Left lobe of liver (tissue), 2 donors: ENCODE data around the gene MYOZ1. TPM values are rescaled to one million over a fixed set of nuclear protein-coding genes. Genes with fewer than 3 reads are reported as not detected.
"Not testable (repeated sequence)": the region's sequence is repeated elsewhere in the genome, so short reads cannot be mapped to it uniquely, and the experiment has no call there.

Experiments used
- ATAC-seq: fragments of 200-7000 bp; cut with Tn5 transposase; one replicate; pipeline ENCODE4 v1.9.1; 2020; ENCODE audit warnings: mild to moderate bottlenecking, moderate library complexity
- DNase-seq: peaks from one replicate; pipeline ENCODE4 v3.0.0-alpha.2; 2020; ENCODE audit warnings: low spot score
- total RNA-seq: library from RNA; stranded (reverse); gene quantifications from one replicate; pipeline ENCODE4 v1.2.1, GENCODE V29; 2021
- donor health status: DM: no; HTN: no; CAD: no; lungs with moderate emphysema.
- donor health status: DM: no; HTN: yes; CAD: no.

Gene MYOZ1, protein sequence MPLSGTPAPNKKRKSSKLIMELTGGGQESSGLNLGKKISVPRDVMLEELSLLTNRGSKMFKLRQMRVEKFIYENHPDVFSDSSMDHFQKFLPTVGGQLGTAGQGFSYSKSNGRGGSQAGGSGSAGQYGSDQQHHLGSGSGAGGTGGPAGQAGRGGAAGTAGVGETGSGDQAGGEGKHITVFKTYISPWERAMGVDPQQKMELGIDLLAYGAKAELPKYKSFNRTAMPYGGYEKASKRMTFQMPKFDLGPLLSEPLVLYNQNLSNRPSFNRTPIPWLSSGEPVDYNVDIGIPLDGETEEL
- total RNA-seq = not detected

DNA sequence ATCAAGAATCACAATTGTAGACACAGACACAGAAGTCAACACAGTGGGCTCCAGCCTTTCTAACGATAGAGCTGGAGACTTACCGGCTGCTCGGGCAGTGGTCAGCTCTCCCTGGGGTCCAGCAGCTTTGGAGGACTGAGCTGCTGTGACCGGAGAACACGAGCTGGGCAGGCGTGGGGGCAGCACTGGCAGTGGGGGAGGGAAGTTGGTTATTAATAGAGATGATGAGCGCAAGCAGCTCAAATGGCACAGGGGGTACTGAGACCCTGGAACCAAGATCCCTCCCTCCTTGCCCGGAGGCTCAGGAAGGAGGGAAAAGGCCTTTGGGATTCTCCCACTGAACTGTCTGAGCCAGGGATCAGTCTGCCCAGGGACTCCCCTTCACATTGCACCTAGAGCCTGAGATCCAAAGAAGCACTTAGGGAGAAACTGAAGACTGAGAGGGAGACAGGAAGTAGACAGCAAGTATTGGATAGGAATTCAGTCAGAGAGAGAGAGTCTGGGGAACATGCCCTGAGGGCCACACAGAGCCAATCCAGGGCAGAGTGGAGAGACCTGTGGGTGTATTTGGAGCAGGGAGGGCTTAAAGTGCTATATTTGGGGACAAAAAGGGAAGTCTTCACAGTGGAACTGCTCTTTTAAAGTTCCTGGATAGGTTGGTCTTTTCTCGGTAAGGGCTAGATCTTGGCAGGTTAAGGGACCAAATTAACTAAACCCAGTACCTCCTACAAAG, at the start of gene MYOZ1:
TSS of gene MYOZ1 (minus strand) at position 147 of the 733 bp plus-strand sequence. CDS start 1,457 bp downstream, outside the sequence.
- DNase-seq = no peak
- ATAC-seq = no peak

DNA sequence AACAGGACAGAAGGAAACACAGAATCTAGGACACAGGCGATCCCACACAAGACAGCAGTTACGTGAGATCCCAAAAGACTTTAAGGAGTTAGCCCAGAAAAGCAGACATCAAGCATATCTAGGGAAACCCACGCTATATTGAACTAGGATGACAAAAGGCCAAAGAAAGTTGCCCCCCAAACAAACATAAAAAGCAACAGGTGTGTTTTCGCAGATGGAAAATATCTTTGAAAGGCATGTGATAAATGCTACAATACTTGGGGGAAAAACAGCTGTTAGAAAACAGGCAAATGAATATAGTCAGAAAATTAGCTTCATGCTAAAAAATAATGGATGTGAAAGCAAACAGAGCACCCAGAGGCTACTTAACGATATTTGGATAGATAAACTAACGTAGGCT, 49.5 kb upstream of the MYOZ1 start:
- ATAC-seq, DNase-seq: not testable (repeated sequence)

DNA sequence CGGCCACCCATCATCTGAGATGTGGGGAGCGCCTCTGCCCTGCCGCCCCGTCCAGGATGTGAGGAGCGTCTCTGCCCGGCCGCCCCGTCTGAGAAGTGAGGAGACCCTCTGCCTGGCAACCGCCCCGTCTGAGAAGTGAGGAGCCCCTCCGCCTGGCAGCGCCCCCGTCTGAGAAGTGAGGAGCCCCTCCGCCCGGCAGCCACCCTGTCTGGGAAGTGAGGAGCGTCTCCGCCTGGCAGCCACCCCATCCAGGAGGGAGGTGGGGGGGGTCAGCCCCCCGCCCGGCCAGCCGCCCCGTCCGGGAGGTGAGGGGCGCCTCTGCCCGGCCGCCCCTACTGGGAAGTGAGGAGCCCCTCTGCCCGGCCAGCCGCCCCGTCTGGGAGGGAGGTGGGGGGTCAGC, 48.3 kb upstream of the MYOZ1 start:
- not testable (repeated sequence) for DNase-seq, ATAC-seq

- not testable (repeated sequence) for ATAC-seq
Measured at GRCh38 chr10:73687641-73688040, 46.4 kb upstream of the MYOZ1 start.

GRCh38 chr10:73674546-73674945, 33.3 kb upstream of the MYOZ1 start:
- not testable (repeated sequence) for DNase-seq, ATAC-seq

More at GRCh38 chr10:73687641-73688040, 46.4 kb upstream of the MYOZ1 start:
- not testable (repeated sequence) for DNase-seq

- DNase-seq, ATAC-seq: not testable (repeated sequence)
Measured at GRCh38 chr10:73668378-73668777, 27.1 kb upstream of the MYOZ1 start.

DNA sequence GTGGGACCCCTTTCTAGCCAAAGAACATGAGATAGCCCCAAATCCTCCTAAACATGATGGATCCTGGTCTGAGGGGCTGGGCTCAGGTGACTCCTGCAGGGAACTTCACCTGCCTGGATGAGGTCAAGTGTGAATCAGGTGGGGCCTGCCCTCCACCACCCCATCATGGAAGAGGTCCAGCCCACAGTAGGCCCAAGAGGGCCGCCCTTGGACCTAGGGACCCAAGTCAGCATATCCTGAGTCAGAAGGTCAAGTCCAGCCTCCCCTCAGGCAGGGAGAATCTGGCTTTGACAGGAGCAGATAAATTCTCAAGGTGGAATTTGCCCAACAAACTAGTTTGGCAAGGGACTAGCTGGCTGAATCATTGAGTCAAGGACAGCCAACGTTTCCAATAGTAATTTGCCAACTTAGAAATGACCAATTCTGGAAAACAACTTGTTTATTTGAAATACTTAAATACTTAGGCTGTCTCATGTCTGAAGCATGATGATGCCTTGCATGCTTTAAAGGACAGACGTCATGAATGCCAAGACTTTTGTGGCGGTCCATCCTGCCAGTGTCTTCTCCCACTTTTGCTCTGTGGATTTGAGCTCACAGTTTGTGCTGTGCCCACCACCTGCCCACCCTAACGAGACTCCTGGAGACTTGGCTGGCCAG, 25.0 kb upstream of the MYOZ1 start:
- ATAC-seq, DNase-seq: not testable (repeated sequence)

DNA sequence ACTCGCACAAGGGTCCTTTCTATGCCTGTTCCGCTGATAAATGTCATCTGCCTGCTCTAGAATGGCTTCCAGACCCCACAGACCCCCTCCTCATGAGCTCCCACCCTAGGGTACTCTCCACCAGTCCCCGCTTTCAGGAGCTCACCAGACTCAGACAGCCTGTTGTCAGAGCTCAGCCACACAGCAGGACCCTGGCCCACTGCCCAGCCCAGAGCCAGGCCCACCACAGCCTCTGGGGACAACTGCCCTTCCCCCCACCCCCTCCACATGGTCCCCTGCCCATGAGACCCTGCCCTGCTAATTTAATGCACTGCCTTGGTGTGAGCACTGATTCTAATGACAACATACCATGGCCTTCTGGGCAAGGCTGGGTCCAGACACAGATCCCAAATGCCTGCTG, 24.3 kb upstream of the MYOZ1 start:
- not testable (repeated sequence) for DNase-seq, ATAC-seq

DNA sequence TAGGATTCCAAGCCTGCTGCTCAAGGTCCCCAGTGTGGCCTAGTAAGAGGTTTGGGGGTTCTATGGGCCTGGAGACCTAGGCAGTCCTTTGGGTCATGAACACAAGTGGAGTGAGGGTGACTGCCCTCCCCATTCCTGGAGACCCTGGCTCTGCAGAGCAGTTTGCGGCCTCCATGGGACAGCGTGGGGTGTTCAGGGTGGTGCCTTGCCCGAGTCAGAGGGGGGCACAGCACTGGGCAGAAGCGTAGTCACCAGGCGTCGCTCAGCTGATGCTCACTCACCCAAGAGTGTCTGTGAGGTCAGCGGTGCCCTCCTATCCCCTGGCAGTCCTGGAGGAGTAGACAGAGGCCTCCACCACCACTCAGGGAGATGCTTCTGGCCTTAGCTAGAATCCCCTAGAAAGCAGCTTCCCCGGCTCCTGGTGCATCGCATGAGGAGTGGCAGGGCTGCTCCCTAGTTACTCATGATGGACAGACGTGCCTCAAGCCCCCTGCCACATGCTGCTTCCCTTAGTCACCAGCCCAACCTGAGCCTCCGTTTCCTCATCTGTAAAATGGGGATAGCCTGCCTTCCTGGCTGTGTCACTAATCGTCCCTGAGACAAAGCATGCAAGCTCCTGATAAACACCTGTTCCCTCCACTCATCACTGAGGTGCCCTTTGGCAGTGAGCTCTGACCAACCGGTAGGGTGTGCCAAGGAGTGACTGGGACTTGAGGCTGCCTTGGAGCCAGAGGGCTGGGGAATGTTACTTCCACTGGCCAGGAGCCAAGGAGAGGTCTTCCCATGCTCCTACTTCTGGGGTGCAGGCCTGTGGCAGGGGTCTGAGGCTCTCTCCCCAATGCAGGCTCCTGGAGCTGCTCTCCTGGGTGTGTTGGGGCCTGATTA, 23.1 kb upstream of the MYOZ1 start:
- DNase-seq, ATAC-seq: not testable (repeated sequence)

DNA sequence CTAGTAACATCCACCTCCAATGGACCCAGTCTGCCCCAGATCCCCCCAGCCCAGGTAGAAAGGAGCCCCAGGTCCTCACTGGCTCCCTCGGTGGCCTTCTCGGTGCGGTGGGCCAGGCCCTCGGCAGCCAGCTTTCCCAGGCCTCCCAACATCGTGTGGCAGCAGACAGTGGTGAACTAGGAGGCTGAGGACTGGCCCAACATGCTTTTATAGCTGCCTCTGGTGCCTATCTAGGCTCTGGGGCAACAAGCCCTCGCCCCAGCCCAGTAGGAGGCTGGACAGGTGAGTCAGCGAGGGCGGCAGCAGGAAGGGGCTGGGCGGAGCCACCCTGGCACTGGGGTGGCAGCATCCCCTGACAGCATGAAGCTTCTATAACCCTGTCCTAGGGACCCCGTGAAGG, 22.3 kb upstream of the MYOZ1 start:
- DNase-seq, ATAC-seq: not testable (repeated sequence)

- not testable (repeated sequence) for DNase-seq, ATAC-seq
Measured at GRCh38 chr10:73662705-73663104, 21.4 kb upstream of the MYOZ1 start.

- peak; percentile 29 for ATAC-seq
- no peak for DNase-seq
Measured at GRCh38 chr10:73655990-73656298, 14.7 kb upstream of the MYOZ1 start, which contains the start of gene SYNPO2L. SYNPO2L (minus strand) TSS chr10:73656029; CDS start chr10:73655922, 107 bp downstream.

DNA sequence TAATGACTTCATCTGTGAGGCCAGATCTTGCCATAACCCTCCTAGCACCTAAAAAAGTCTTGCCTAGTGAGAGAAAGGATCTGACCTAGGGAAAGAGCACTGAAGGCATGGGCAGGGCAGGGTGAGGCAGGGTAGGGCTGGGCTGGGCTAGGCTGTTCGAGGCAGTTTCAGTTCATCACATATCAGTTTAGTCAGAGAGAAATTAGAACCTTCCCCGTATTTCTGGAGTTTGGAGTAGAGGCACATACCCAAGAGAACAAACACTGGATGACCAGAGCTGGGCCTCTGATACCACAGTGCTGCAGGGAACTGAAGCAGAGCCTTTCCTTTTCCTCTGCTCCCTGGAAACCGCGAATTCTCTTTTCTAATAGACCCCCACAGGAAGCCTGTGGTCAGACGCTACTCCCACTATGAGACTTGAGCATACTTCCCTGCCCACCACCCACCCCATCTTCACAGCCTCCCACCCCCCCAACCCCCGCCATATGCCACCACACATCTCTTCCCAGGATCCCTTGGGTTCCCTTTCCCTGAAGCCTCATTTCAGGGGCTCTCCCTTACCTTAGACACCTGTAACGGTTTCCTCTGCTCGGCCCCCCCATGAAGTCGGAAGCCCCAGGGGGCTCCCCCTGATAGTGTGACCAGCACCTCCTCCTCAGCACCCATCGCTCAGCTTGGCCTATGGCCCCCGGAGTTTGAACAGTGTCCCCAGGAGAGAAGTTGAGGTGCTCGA, 14.1 kb upstream of the MYOZ1 start:
- ATAC-seq (no peak), DNase-seq (no peak)

GRCh38 chr10:73653701-73654100, 12.4 kb upstream of the MYOZ1 start:
- ATAC-seq (no peak), DNase-seq (no peak)

GRCh38 chr10:73653195-73653594, 11.9 kb upstream of the MYOZ1 start:
- ATAC-seq (no peak), DNase-seq (no peak)

DNA sequence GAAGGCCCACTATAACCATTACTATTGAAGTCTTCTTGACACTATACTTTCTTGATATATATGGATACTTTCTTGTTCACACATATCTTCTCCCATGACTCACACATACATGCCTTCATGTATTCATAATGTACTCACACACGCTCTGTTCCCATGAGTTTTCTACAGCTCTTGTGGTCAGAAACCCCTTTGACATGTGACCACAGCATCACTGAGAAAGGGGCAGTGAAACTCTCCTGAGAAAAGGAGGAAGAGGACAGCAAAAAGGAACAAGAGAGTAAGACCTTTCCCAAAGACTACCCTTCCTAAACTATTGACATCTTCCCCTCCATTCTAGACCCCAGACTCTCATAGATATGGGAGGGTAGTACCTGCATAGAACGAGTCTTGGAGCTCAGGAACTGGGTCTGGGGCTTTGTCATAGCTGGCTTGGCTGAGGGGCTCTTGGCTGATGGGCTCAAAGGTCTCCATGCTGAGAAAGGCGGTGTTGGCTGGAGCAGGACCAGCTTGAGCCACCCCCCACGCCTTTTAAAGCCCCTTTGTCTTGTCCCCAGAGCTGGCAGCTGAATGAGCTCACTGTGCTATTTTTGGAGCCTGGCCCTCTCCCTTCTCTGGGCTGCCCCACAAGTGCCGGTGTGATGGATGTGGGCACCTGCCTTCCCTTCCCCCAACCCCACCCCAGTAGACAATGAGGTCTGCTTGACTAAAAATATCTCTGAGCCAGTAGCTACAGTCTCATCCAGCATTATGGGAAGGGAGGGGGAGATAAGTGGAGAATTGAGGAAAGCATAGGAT, 9.5 kb upstream of the MYOZ1 start:
- DNase-seq (no peak), ATAC-seq (no peak)

- DNase-seq (no peak), ATAC-seq (no peak)
Measured at GRCh38 chr10:73649876-73650536, 8.7 kb upstream of the MYOZ1 start.
